Dendritic cell treated with granulocyte-macrophage colony-stimulating factor and Interleukin-4, amounts not matched to agents 40 ng/mL and 50 ng/mL, for 4 days (primary cell): ENCODE measurements around the gene PAK6.

Experiments
- H3K27ac Mint-ChIP-seq: one replicate; pipeline ENCODE4 v1.8.0; 2022; ENCODE audit warnings: mild to moderate bottlenecking, mixed read lengths
- H3K27me3 Mint-ChIP-seq: one replicate; pipeline ENCODE4 v1.8.0; 2022; ENCODE audit warnings: mild to moderate bottlenecking, mixed read lengths
- H3K36me3 Mint-ChIP-seq: one replicate; pipeline ENCODE4 v1.8.0; 2022; ENCODE audit warnings: low read depth, mixed read lengths
- H3K4me1 Mint-ChIP-seq: one replicate; pipeline ENCODE4 v1.8.0; 2022; ENCODE audit warnings: low read depth, mixed read lengths
- H3K4me3 Mint-ChIP-seq: one replicate; pipeline ENCODE4 v1.8.0; 2022; ENCODE audit warnings: mild to moderate bottlenecking, moderate library complexity, mixed read lengths
- H3K9me3 Mint-ChIP-seq: one replicate; pipeline ENCODE4 v1.8.0; 2022; ENCODE audit warnings: mixed read lengths
- intact Hi-C: fragments of 100-400 bp; cut with micrococcal nuclease; formaldehyde crosslinking; loops from one replicate; pipeline ENCODE4 v1.15.0; 2022

Gene PAK6

GRCh38 chr15:40302288-40302886 lies 63.5 kb downstream of the PAK6 start:
- no peaks in the 10 kb centered on the region for H3K27me3 Mint-ChIP-seq
- H3K27ac Mint-ChIP-seq: peak overlapping the region; percentile 60
- no peak overlapping the region for H3K4me3 Mint-ChIP-seq
- H3K4me1 Mint-ChIP-seq: peaks cover 84% of the 10 kb centered on the region
- no peaks in the 10 kb centered on the region for H3K9me3 Mint-ChIP-seq
- intact Hi-C loops: no loop called here
- peaks cover 100% of the 10 kb centered on the region for H3K36me3 Mint-ChIP-seq

- peaks cover 78% of the 10 kb centered on the region for H3K4me1 Mint-ChIP-seq
- intact Hi-C loops: no loop called here
Measured at GRCh38 chr15:40302981-40303380, 64.1 kb downstream of the PAK6 start.

DNA sequence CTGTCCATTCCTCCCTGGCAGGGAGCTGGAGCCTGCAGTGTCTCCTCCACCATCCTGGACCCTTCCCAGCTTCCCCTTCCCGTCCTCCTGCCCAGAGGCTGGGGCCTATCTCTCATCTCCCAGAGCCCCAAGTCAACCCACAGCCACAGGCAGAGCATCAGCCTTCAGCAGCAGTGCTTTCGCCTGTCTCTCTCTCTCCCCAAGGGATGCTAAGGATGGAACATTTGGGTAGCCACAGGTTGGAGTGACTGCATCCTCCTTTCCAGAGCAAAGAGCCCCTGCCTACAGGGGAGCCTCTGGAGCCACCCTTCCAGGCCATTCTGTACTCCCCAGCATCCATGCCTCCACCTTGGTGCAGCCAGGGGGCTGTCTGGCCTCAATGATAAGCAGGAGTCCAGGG lies 64.7 kb downstream of the PAK6 start:
- intact Hi-C loops: no loop called here
- peak overlapping the region; percentile 60 for H3K27ac Mint-ChIP-seq

More at GRCh38 chr15:40302981-40303380, 64.1 kb downstream of the PAK6 start:
- Mint-ChIP-seq H3K36me3 (peaks cover 98% of the 10 kb centered on the region), H3K4me3 (no peak overlapping the region), H3K27ac (peak overlapping the region; percentile 60), H3K9me3 (no peaks in the 10 kb centered on the region), H3K27me3 (no peaks in the 10 kb centered on the region)

GRCh38 chr15:40305281-40305680 lies 66.4 kb downstream of the PAK6 start:
- Mint-ChIP-seq H3K27ac (no peak overlapping the region), H3K4me1 (peaks cover 82% of the 10 kb centered on the region), H3K9me3 (no peaks in the 10 kb centered on the region), H3K27me3 (no peaks in the 10 kb centered on the region), H3K4me3 (peak overlapping the region; percentile 62), H3K36me3 (peaks cover 78% of the 10 kb centered on the region)
- intact Hi-C loops: no loop called here

More for the DNA sequence above, 64.7 kb downstream of the PAK6 start:
- Mint-ChIP-seq H3K9me3 (no peaks in the 10 kb centered on the region), H3K4me3 (peak overlapping the region; percentile 7), H3K27me3 (no peaks in the 10 kb centered on the region), H3K4me1 (peaks cover 76% of the 10 kb centered on the region), H3K36me3 (peaks cover 95% of the 10 kb centered on the region)

GRCh38 chr15:40306371-40306770 lies 67.5 kb downstream of the PAK6 start:
- no peaks in the 10 kb centered on the region for H3K9me3 Mint-ChIP-seq
- intact Hi-C loops: loop anchor here (2.0 kb wide), 1 partner anchor 22 kb away; no protein-coding TSS in a partner anchor
- H3K4me3 Mint-ChIP-seq: peak overlapping the region; percentile 99
- no peaks in the 10 kb centered on the region for H3K27me3 Mint-ChIP-seq
- H3K27ac Mint-ChIP-seq: peak overlapping the region; percentile 91
- H3K4me1 Mint-ChIP-seq: peaks cover 73% of the 10 kb centered on the region
- H3K36me3 Mint-ChIP-seq: peaks cover 67% of the 10 kb centered on the region

DNA sequence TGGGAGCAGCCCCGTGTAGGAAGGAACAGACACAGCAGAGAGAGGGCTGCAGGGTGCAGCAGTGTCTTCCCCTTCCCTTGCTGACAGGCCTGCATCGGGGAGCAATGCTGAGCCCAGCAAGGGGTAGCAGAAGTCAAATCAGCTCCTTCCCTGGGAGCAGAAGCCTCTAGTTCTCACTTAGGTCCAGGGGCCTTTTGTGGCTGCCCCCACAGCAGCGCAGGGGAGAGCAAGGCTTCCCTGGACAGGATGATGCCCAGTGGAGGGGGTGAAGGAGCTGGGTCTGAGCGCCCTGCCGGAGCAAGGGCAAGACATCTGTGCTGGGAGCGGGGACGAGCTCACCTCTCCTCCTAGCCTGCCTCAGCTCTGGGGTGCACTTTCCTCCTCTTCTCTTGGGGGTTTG lies 68.0 kb downstream of the PAK6 start:
- Mint-ChIP-seq H3K27me3 (peaks cover 2% of the 10 kb centered on the region), H3K9me3 (no peaks in the 10 kb centered on the region), H3K27ac (peak overlapping the region; percentile 91), H3K4me3 (peak overlapping the region; percentile 99), H3K4me1 (peaks cover 67% of the 10 kb centered on the region), H3K36me3 (peaks cover 61% of the 10 kb centered on the region)
- intact Hi-C loops: loop anchor here (2.0 kb wide), 1 partner anchor 22 kb away; no protein-coding TSS in a partner anchor

DNA sequence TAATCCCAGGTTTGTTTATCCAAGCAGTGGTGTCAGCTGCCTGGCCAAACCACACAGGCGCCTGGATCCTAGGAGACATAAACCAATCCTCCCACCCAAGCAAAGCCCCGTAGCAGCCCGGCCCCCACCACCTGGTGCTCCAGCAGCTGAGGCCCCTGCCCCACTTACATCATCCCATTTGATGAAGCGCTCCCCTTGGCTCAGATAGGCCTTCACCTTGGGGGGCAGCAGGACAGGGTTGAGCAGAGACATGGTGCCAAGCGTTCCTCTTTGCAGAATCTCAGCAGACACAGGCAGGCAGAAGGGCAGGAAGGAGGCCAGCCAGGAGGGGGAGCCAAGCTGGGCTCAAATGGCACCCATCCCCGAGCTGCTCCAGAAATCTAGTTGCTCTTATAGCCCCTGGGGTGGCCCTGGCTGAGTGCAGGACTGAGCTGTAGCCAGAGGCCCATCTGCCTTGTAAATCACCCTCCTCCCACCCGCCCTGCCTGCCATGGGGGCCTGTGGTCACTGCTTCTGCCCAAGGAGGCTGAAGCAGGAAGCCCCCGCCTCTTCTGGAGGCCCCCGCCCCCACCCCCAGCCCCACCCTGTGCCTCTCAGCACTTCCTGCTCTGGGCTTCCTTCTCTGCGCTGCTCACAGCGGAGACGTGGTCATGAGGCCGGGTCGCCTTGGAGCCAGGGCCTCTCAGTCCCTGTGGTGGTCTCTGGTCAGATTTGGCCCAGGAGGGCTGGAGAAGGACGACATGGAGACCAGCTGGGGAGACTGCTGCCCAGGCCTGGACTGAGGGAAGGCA lies 68.8 kb downstream of the PAK6 start, which contains the start of gene PLCB2:
PLCB2 (minus strand) TSS at position 515 of the 791 bp plus-strand sequence; CDS start at position 252, 263 bp downstream.
- intact Hi-C loops: loop anchor here (1.0 to 2.0 kb wide), 2 partner anchors 23 to 27 kb away; no protein-coding TSS in a partner anchor
- peaks cover 54% of the 10 kb centered on the region for H3K36me3 Mint-ChIP-seq
- no peaks in the 10 kb centered on the region for H3K9me3 Mint-ChIP-seq
- peaks cover 67% of the 10 kb centered on the region for H3K4me1 Mint-ChIP-seq
- peak within 1 kb of the TSS; percentile 99 for H3K4me3 Mint-ChIP-seq
- H3K27me3 Mint-ChIP-seq: peaks cover 8% of the 10 kb centered on the region
- H3K27ac Mint-ChIP-seq: peak within 1 kb of the TSS; percentile 91

DNA sequence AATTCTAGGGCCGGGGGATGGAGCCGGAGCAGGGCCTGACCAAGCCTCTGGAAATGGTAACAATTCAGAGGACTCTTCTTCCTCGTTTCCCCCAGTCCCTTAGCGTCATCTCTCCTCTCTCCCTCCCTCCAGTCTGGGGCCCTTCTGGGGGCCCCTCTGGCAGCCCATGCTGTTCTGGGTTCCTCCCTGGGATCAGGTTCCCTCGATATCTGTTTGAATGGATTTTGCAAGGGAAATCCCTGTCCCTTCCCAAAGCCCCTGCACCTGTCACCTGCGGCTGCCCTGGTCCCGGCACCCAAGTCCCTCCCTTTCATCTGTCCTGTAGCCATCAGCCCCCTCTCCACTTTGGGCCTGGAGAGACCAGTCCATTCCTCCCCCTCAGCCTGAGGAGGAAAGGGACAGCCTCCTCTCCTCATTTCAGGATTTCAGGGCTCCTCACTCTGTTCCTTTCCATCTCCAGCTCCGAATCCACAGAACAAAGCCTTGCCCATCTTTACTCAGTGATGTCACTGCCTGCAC lies 70.5 kb downstream of the PAK6 start:
- no peaks in the 10 kb centered on the region for H3K9me3 Mint-ChIP-seq
- peaks cover 36% of the 10 kb centered on the region for H3K36me3 Mint-ChIP-seq
- peak overlapping the region; percentile 91 for H3K27ac Mint-ChIP-seq
- peaks cover 67% of the 10 kb centered on the region for H3K4me1 Mint-ChIP-seq
- intact Hi-C loops: no loop called here
- H3K4me3 Mint-ChIP-seq: peak overlapping the region; percentile 99
- peaks cover 11% of the 10 kb centered on the region for H3K27me3 Mint-ChIP-seq

DNA sequence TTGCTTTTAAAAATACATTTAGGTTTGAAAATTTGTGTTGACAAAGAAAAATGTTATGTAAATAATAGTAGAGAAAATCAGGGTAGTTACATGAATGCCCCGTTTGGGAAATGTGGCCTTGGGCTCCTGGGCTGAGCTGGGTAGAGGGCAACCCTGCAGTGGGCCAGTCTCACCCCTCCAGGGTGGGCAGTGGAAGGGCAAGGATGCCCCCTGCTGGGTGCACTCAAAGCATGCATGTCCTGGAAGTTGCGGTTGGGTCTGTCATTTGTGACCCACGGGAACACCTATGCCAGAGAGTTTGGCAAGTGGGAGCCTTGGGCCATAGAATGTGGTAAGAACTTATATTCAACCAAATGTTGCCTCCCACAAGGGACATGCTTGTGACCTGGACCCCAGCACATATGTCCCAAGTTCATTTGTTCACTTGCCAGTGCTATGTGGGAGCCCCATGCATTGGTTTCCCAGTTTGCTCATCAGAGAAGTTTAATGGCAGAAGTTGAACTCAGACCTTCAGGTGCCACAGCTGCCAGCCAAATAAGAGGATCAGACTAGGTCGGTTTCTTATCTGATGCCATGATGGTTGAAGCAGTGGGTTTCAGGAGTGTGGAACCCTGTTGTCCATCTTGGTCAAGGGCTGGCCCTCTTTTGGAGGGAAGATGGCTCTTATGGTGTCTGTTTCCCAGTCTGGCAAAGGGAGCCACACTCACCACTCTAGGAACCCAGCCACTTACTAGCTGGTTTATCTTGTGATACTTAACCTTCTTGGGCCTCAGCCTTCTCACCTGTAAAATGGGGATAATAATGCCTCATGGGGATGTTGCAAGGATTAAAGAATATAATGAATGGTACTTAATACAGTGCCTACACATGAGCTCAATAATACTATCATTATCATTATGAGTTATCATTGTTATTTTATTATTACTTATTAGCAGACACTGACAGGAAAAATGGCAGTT lies 71.4 kb downstream of the PAK6 start:
- Mint-ChIP-seq H3K36me3 (peaks cover 28% of the 10 kb centered on the region), H3K4me3 (no peak overlapping the region), H3K27ac (peak overlapping the region; percentile 91), H3K4me1 (peaks cover 67% of the 10 kb centered on the region), H3K9me3 (no peaks in the 10 kb centered on the region), H3K27me3 (peaks cover 13% of the 10 kb centered on the region)
- intact Hi-C loops: loop anchor here (1.0 kb wide), 1 partner anchor 31 kb away; no protein-coding TSS in a partner anchor

GRCh38 chr15:40310993-40311392 lies 72.1 kb downstream of the PAK6 start:
- intact Hi-C loops: loop anchor here (1.0 kb wide), 1 partner anchor 32 kb away; no protein-coding TSS in a partner anchor
- Mint-ChIP-seq H3K27me3 (peaks cover 21% of the 10 kb centered on the region), H3K4me3 (no peak overlapping the region), H3K36me3 (peaks cover 20% of the 10 kb centered on the region), H3K27ac (no peak overlapping the region), H3K4me1 (peaks cover 63% of the 10 kb centered on the region), H3K9me3 (no peaks in the 10 kb centered on the region)

GRCh38 chr15:40312370-40313158 lies 73.7 kb downstream of the PAK6 start:
- Mint-ChIP-seq H3K27ac (no peak overlapping the region), H3K4me1 (peaks cover 67% of the 10 kb centered on the region), H3K27me3 (peaks cover 25% of the 10 kb centered on the region), H3K9me3 (no peaks in the 10 kb centered on the region), H3K4me3 (no peak overlapping the region), H3K36me3 (peaks cover 6% of the 10 kb centered on the region)
- intact Hi-C loops: no loop called here

- H3K27ac Mint-ChIP-seq: peak overlapping the region; percentile 73
- no peaks in the 10 kb centered on the region for H3K9me3 Mint-ChIP-seq
- intact Hi-C loops: no loop called here
- no peak overlapping the region for H3K4me3 Mint-ChIP-seq
- peaks cover 25% of the 10 kb centered on the region for H3K27me3 Mint-ChIP-seq
- no peaks in the 10 kb centered on the region for H3K36me3 Mint-ChIP-seq
- peaks cover 63% of the 10 kb centered on the region for H3K4me1 Mint-ChIP-seq
Measured at GRCh38 chr15:40313531-40314398, 74.9 kb downstream of the PAK6 start.
